K562 (cell line): ENCODE results near the gene SOX18. TPM values are rescaled to one million over a fixed set of nuclear protein-coding genes. Genes with fewer than 3 reads are reported as not detected.

ENCODE experiments used
- C11orf30 ChIP-seq: fragments of 450-650 bp; IDR thresholded peaks from 2 replicates; pipeline ENCODE4 v1.6.1; 2016; ENCODE audit warnings: low read depth, mild to moderate bottlenecking
- GATA2 ChIP-seq: sonication (generic); formaldehyde crosslinking; IDR thresholded peaks from 2 replicates; pipeline ENCODE4 v1.4.0; 2020; ENCODE audit warnings: mild to moderate bottlenecking, missing genetic modification reagents
- KDM4B ChIP-seq, 2 experiments: fragments of 450-650 bp in 1 of 2; sonication (generic) in 1 of 2; IDR thresholded peaks; 2 replicates each; pipeline ENCODE4 v1.6.1; 2016 to 2017; ENCODE audit warnings: borderline replicate concordance in 2 of 2, antibody characterized with exemption in 1 of 2, low read depth in 1 of 2, mild to moderate bottlenecking in 1 of 2
- NFIC ChIP-seq: fragments of 450-650 bp; IDR thresholded peaks from 2 replicates; pipeline ENCODE4 v1.6.1; 2017; ENCODE audit warnings: mild to moderate bottlenecking, inconsistent platforms
- PCBP2 ChIP-seq: fragments of 200-400 bp; formaldehyde crosslinking; IDR thresholded peaks from 2 replicates; pipeline ENCODE4 v1.6.1; 2018; ENCODE audit warnings: low read length, low read depth, mild to moderate bottlenecking, moderate library complexity; ENCODE audit not compliant: poor library complexity, severe bottlenecking
- POLR3G ChIP-seq: IDR thresholded peaks from 2 replicates; pipeline ENCODE4 v1.6.1; 2011; ENCODE audit not compliant: insufficient read length, insufficient replicate concordance; ENCODE audit errors: extremely low read depth
- RBM17 ChIP-seq: fragments of 200-400 bp; formaldehyde crosslinking; IDR thresholded peaks from 2 replicates; pipeline ENCODE4 v1.6.1; 2017; ENCODE audit warnings: low read depth, mild to moderate bottlenecking, low read length, borderline replicate concordance
- SP1 ChIP-seq: sonication (generic); formaldehyde crosslinking; IDR thresholded peaks from 2 replicates; pipeline ENCODE4 v1.8.1; 2022; ENCODE audit warnings: mild to moderate bottlenecking, missing genetic modification reagents
- ZNF75A ChIP-seq: fragments of 450-650 bp; formaldehyde crosslinking; IDR thresholded peaks from 2 replicates; pipeline ENCODE4 v1.4.0; 2020; ENCODE audit warnings: mild to moderate bottlenecking
- polyA plus RNA-seq, 8 experiments: library from polyadenylated mRNA; depleted of rRNA in 4 of 8; stranded (reverse) in 5 of 8; unstranded in 3 of 8; fragments of >200 nt; fragmentation: Nextera tagmentation in 2 of 8; fragmentation: Illumina TruSeq in 1 of 8; extraction: Ambion mirVana in 2 of 8; extraction: Trizol in 1 of 8; gene quantifications; 2 replicates each; pipeline versions ENCODE4 v1.2.1 to v1.2.3, GENCODE V29; 2011 to 2014; ENCODE audit warnings: inconsistent platforms in 1 of 8, missing spikeins in 1 of 8
- total RNA-seq, 7 experiments: library from RNA; depleted of rRNA in 6 of 7; stranded (reverse); fragments of >200 nt in 6 of 7; fragmentation: Illumina TruSeq in 2 of 7; extraction: Trizol in 2 of 7; gene quantifications; 2 replicates each; pipeline versions ENCODE4 v1.2.1 to v1.2.3, GENCODE V29; 2011 to 2021; ENCODE audit warnings: low replicate concordance in 1 of 7
- TF ChIP-seq, protein P1 (sequence below), 2 experiments: fragments of 450-650 bp; IDR thresholded peaks; 2 replicates each; pipeline ENCODE4 v1.6.1; 2018; ENCODE audit warnings: mild to moderate bottlenecking in 2 of 2, low read depth in 1 of 2; ENCODE audit not compliant: partially characterized antibody in 2 of 2
- TF ChIP-seq, protein P2 (sequence below): sonication (generic); formaldehyde crosslinking; IDR thresholded peaks from 2 replicates; pipeline ENCODE4 v1.4.0; 2020; ENCODE audit warnings: mild to moderate bottlenecking, missing genetic modification reagents
- TF ChIP-seq, protein P3 (sequence below): fragments of 450-650 bp; IDR thresholded peaks from 2 replicates; pipeline ENCODE4 v1.6.1; 2016; ENCODE audit warnings: low read depth

SOX18 gene
- total and polyA plus RNA-seq, 9 of the 15 experiments (the other 6 are each of a cell fraction or from before 2014, with no cell fraction given) = 0.15 to 19.8 (median 0.33) TPM

DNA sequence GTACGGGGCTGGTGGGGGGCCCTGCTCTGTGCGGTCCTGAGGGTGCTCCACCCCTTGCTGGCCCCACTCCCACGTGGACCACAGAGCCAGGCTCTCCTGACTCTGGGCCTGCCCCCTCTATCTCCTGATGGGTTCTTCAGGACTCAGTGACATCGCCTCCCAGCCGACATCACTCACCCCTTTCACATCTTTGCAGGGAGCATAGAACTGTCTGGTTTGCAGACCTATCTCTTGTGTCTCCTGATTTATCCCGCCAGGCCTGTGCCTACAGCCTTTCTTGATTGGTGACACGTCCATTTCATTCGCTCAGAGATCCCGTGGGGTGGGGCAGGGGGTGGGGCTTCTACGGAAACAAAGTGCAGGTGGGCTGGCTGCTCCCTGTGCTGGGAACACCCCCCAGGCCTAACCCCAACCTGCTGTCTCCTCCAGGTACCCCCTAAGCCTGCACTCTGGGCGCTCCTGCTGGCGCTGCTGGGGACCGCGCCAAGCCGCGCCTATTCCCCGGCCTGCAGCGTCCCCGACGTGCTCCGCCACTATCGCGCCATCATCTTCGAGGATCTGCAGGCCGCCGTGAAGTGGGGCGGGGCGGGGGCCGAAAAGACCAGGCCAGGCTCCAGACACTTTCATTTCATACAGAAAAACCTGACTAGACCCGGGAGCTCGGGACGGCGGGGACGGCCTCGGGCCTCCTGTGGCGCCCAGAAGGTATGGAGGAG is 11.8 kb downstream of the SOX18 start (continued):
- TF ChIP-seq, protein P1, sequence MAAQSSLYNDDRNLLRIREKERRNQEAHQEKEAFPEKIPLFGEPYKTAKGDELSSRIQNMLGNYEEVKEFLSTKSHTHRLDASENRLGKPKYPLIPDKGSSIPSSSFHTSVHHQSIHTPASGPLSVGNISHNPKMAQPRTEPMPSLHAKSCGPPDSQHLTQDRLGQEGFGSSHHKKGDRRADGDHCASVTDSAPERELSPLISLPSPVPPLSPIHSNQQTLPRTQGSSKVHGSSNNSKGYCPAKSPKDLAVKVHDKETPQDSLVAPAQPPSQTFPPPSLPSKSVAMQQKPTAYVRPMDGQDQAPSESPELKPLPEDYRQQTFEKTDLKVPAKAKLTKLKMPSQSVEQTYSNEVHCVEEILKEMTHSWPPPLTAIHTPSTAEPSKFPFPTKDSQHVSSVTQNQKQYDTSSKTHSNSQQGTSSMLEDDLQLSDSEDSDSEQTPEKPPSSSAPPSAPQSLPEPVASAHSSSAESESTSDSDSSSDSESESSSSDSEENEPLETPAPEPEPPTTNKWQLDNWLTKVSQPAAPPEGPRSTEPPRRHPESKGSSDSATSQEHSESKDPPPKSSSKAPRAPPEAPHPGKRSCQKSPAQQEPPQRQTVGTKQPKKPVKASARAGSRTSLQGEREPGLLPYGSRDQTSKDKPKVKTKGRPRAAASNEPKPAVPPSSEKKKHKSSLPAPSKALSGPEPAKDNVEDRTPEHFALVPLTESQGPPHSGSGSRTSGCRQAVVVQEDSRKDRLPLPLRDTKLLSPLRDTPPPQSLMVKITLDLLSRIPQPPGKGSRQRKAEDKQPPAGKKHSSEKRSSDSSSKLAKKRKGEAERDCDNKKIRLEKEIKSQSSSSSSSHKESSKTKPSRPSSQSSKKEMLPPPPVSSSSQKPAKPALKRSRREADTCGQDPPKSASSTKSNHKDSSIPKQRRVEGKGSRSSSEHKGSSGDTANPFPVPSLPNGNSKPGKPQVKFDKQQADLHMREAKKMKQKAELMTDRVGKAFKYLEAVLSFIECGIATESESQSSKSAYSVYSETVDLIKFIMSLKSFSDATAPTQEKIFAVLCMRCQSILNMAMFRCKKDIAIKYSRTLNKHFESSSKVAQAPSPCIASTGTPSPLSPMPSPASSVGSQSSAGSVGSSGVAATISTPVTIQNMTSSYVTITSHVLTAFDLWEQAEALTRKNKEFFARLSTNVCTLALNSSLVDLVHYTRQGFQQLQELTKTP (IDR thresholded peaks at IDR 0.05; ENCODE audit: low read depth in 1 of 2, partially characterized antibody in 2 of 2) = no peak
- TF ChIP-seq NFIC = peak; percentile 32
- TF ChIP-seq, protein P2, sequence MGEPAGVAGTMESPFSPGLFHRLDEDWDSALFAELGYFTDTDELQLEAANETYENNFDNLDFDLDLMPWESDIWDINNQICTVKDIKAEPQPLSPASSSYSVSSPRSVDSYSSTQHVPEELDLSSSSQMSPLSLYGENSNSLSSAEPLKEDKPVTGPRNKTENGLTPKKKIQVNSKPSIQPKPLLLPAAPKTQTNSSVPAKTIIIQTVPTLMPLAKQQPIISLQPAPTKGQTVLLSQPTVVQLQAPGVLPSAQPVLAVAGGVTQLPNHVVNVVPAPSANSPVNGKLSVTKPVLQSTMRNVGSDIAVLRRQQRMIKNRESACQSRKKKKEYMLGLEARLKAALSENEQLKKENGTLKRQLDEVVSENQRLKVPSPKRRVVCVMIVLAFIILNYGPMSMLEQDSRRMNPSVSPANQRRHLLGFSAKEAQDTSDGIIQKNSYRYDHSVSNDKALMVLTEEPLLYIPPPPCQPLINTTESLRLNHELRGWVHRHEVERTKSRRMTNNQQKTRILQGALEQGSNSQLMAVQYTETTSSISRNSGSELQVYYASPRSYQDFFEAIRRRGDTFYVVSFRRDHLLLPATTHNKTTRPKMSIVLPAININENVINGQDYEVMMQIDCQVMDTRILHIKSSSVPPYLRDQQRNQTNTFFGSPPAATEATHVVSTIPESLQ (CRISPR knock-in tag) = no peak
- TF ChIP-seq, protein P3, sequence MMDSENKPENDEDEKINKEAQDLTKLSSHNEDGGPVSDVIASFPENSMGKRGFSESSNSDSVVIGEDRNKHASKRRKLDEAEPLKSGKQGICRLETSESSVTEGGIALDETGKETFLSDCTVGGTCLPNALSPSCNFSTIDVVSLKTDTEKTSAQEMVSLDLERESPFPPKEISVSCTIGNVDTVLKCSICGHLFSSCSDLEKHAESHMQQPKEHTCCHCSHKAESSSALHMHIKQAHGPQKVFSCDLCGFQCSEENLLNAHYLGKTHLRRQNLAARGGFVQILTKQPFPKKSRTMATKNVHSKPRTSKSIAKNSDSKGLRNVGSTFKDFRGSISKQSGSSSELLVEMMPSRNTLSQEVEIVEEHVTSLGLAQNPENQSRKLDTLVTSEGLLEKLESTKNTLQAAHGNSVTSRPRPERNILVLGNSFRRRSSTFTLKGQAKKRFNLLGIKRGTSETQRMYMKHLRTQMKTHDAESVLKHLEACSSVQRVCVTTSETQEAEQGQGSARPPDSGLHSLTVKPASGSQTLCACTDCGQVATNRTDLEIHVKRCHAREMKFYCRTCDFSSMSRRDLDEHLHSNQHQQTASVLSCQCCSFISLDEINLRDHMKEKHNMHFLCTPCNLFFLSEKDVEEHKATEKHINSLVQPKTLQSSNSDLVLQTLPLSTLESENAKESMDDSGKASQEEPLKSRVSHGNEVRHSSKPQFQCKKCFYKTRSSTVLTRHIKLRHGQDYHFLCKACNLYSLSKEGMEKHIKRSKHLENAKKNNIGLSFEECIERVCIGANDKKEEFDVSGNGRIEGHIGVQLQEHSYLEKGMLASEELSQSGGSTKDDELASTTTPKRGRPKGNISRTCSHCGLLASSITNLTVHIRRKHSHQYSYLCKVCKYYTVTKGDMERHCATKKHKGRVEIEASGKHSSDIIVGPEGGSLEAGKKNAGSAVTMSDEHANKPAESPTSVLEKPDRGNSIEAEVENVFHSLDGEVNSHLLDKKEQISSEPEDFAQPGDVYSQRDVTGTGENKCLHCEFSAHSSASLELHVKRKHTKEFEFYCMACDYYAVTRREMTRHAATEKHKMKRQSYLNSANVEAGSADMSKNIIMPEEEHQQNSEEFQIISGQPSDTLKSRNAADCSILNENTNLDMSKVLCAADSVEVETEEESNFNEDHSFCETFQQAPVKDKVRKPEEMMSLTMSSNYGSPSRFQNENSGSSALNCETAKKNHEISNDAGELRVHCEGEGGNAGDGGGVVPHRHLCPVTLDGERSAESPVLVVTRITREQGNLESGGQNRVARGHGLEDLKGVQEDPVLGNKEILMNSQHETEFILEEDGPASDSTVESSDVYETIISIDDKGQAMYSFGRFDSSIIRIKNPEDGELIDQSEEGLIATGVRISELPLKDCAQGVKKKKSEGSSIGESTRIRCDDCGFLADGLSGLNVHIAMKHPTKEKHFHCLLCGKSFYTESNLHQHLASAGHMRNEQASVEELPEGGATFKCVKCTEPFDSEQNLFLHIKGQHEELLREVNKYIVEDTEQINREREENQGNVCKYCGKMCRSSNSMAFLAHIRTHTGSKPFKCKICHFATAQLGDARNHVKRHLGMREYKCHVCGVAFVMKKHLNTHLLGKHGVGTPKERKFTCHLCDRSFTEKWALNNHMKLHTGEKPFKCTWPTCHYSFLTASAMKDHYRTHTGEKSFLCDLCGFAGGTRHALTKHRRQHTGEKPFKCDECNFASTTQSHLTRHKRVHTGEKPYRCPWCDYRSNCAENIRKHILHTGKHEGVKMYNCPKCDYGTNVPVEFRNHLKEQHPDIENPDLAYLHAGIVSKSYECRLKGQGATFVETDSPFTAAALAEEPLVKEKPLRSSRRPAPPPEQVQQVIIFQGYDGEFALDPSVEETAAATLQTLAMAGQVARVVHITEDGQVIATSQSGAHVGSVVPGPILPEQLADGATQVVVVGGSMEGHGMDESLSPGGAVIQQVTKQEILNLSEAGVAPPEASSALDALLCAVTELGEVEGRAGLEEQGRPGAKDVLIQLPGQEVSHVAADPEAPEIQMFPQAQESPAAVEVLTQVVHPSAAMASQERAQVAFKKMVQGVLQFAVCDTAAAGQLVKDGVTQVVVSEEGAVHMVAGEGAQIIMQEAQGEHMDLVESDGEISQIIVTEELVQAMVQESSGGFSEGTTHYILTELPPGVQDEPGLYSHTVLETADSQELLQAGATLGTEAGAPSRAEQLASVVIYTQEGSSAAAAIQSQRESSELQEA = no peak
- TF ChIP-seq PCBP2 = no peak
- no peak for TF ChIP-seq KDM4B (IDR thresholded peaks at IDR 0.05; ENCODE audit: borderline replicate concordance in 2 of 2, low read depth in 1 of 2)
- TF ChIP-seq GATA2 (CRISPR knock-in tag) = peak; percentile 54
- TF ChIP-seq RBM17 = no peak
- TF ChIP-seq SP1 (CRISPR knock-in tag) = no peak
- no peak for TF ChIP-seq POLR3G
- no peak for TF ChIP-seq ZNF75A
- TF ChIP-seq C11orf30 = no peak
